Panc1 (cell line): ENCODE measurements around the gene AURKB.

Experiments used
- POLR2AphosphoS5 ChIP-seq: IDR thresholded peaks from 2 replicates; pipeline ENCODE4 v1.6.1; 2012; ENCODE audit warnings: mild to moderate bottlenecking, low read depth, low read length, moderate library complexity
- SIN3A ChIP-seq: IDR thresholded peaks from 2 replicates; pipeline ENCODE4 v1.6.1; 2012; ENCODE audit warnings: low read depth, mild to moderate bottlenecking, low read length, moderate library complexity, borderline replicate concordance; ENCODE audit not compliant: insufficient read depth
- TCF7L2 ChIP-seq: IDR thresholded peaks from 2 replicates; pipeline ENCODE4 v1.6.1; 2011; ENCODE audit warnings: mild to moderate bottlenecking, low read depth, low read length, inconsistent platforms
- TF ChIP-seq, protein P1 (sequence below): fragments of 450-650 bp; IDR thresholded peaks from 2 replicates; pipeline ENCODE4 v1.5.1; 2017; ENCODE audit warnings: mild to moderate bottlenecking
- TF ChIP-seq, protein P2 (sequence below), 2 experiments: IDR thresholded peaks; 2 replicates each; pipeline ENCODE4 v1.6.1; 2011 to 2012; ENCODE audit warnings: low read depth in 2 of 2, control low read depth in 1 of 2, low read length in 1 of 2, mild to moderate bottlenecking in 1 of 2, moderate library complexity in 1 of 2; ENCODE audit not compliant: insufficient read depth in 1 of 2

DNA sequence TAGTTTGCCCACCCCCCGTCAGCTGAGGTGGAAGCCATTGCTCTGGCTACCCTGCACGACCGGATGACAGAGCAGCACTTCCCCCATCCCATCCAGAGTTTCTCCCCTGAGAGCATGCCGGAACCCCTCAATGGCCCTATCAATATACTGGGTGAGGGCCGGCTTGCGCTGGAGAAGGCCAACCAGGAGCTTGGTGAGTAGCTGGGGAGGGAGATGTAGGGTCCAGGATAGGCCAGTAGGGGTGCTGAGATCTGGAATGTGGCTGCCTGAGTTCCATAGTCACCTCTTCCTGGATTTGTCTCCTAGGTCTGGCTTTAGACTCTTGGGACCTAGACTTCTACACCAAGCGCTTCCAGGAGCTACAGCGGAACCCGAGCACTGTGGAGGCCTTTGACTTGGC lies 45.1 kb upstream of the AURKB start:
- TF ChIP-seq, protein P1, sequence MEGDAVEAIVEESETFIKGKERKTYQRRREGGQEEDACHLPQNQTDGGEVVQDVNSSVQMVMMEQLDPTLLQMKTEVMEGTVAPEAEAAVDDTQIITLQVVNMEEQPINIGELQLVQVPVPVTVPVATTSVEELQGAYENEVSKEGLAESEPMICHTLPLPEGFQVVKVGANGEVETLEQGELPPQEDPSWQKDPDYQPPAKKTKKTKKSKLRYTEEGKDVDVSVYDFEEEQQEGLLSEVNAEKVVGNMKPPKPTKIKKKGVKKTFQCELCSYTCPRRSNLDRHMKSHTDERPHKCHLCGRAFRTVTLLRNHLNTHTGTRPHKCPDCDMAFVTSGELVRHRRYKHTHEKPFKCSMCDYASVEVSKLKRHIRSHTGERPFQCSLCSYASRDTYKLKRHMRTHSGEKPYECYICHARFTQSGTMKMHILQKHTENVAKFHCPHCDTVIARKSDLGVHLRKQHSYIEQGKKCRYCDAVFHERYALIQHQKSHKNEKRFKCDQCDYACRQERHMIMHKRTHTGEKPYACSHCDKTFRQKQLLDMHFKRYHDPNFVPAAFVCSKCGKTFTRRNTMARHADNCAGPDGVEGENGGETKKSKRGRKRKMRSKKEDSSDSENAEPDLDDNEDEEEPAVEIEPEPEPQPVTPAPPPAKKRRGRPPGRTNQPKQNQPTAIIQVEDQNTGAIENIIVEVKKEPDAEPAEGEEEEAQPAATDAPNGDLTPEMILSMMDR: no peak
- no peak for TF ChIP-seq POLR2AphosphoS5
- TF ChIP-seq, protein P2, sequence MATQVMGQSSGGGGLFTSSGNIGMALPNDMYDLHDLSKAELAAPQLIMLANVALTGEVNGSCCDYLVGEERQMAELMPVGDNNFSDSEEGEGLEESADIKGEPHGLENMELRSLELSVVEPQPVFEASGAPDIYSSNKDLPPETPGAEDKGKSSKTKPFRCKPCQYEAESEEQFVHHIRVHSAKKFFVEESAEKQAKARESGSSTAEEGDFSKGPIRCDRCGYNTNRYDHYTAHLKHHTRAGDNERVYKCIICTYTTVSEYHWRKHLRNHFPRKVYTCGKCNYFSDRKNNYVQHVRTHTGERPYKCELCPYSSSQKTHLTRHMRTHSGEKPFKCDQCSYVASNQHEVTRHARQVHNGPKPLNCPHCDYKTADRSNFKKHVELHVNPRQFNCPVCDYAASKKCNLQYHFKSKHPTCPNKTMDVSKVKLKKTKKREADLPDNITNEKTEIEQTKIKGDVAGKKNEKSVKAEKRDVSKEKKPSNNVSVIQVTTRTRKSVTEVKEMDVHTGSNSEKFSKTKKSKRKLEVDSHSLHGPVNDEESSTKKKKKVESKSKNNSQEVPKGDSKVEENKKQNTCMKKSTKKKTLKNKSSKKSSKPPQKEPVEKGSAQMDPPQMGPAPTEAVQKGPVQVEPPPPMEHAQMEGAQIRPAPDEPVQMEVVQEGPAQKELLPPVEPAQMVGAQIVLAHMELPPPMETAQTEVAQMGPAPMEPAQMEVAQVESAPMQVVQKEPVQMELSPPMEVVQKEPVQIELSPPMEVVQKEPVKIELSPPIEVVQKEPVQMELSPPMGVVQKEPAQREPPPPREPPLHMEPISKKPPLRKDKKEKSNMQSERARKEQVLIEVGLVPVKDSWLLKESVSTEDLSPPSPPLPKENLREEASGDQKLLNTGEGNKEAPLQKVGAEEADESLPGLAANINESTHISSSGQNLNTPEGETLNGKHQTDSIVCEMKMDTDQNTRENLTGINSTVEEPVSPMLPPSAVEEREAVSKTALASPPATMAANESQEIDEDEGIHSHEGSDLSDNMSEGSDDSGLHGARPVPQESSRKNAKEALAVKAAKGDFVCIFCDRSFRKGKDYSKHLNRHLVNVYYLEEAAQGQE (IDR thresholded peaks at IDR 0.05; ENCODE audit: insufficient read depth in 1 of 2, low read depth in 2 of 2, low read length in 1 of 2): no peak
- TF ChIP-seq TCF7L2: no peak
- no peak for TF ChIP-seq SIN3A
